BJ (cell line): Measurements from ENCODE around the gene LRRC45. TPM values are rescaled to one million over a fixed set of nuclear protein-coding genes. Genes with fewer than 3 reads are reported as not detected.
A peak's percentile ranks its signal among the peaks of the same experiment; 100 is the strongest.

Experiments
- CTCF ChIA-PET: fragments of 350-600 bp; formaldehyde crosslinking; extraction: SDS; loops from one replicate; lab custom pipeline; 2021; ENCODE audit warnings: antibody characterized with exemption, inconsistent platforms; lab: Yijun Ruan, JAX
- POLR2A ChIA-PET: fragments of 300-600 bp; sonication (Branson Sonifier 250); formaldehyde crosslinking; extraction: SDS; loops from one replicate; lab custom pipeline; 2021; ENCODE audit warnings: antibody characterized with exemption; lab: Charles Lee
- DNase-seq: peaks from one replicate; pipeline ENCODE4 v3.0.0-alpha.2; 2011; ENCODE audit warnings: low read depth
- H3K27me3 ChIP-seq: 2 replicates; pipeline ENCODE4 v1.6.0; 2011; ENCODE audit warnings: low read length; ENCODE audit not compliant: control insufficient read depth, insufficient read depth
- H3K36me3 ChIP-seq: 2 replicates; pipeline ENCODE4 v1.5.1; 2011; ENCODE audit warnings: low read length; ENCODE audit not compliant: control insufficient read depth, insufficient read depth
- H3K4me3 ChIP-seq: 2 replicates; pipeline ENCODE4 v1.5.1; 2011; ENCODE audit warnings: low read depth, mild to moderate bottlenecking, control low read depth, low read length
- polyA minus RNA-seq: library from RNA; depleted of rRNA, polyadenylated mRNA; stranded (reverse); fragments of >200 nt; gene quantifications from 2 replicates; pipeline ENCODE4 v1.2.3, GENCODE V29; 2011; rRNA and poly(A)+ RNA removed
- polyA plus RNA-seq: library from polyadenylated mRNA; depleted of rRNA; stranded (reverse); fragments of >200 nt; gene quantifications from 2 replicates; pipeline ENCODE4 v1.2.3, GENCODE V29; 2011; rRNA removed
- TF ChIP-seq, protein P1 (sequence below): IDR thresholded peaks from 2 replicates; pipeline ENCODE4 v1.5.1; 2011; ENCODE audit warnings: low read depth, mild to moderate bottlenecking, control low read depth, inconsistent platforms, low read length, moderate library complexity; ENCODE audit not compliant: insufficient read depth

LRRC45 gene
- polyA plus RNA-seq = 4.1 and 6.0 TPM in 2 replicates
- 3.1 and 3.7 TPM in 2 replicates for polyA minus RNA-seq

DNA sequence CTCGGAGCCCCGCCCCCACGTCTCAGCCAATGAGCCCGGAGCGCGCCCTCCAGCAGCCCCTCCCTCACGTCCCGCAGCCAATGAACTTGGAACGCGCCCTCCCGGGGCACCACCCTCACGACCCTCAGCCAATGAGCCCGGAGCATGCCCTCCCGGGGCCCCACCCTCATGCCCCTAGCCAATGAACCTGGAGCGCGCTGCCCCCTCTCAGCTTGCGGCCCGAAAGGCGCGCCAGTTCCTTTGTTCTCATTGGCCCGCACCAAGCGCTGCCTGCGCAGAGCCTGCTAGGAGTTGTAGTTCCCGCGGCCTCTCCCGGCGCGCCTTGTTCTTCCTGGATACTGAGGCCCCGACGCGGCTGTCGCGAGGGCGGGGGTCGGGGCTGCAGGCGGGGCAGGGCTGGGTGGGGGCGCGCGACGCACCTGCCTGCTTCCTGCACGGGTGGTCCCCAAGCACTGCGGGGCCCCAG, at the start of gene LRRC45:
Gene LRRC45 (plus strand): TSS at position 325 of the 466 bp plus-strand sequence. CDS start 339 bp downstream, outside the sequence.
- Histone ChIP-seq H3K4me3 (peak within 1 kb of the TSS; percentile 87), H3K27me3 (no peaks in the 10 kb centered on the region), H3K36me3 (peaks cover 12% of the 10 kb centered on the region)
- DNase-seq = peak; percentile 96
- ChIA-PET POLR2A (interaction anchor here (0.7 to 1.4 kb wide), 3 partner anchors 15 to 69 kb away, joined by 4 to 19 read pairs (median 5); partner anchors contain the start of gene DCXR), CTCF (interaction anchor here (1.8 to 11.6 kb wide), 9 partner anchors 7 to 131 kb away, joined by 5 to 218 read pairs (median 13); partner anchors contain the start of genes DCXR, MYADML2, NOTUM and RAC3)
- TF ChIP-seq, protein P1, sequence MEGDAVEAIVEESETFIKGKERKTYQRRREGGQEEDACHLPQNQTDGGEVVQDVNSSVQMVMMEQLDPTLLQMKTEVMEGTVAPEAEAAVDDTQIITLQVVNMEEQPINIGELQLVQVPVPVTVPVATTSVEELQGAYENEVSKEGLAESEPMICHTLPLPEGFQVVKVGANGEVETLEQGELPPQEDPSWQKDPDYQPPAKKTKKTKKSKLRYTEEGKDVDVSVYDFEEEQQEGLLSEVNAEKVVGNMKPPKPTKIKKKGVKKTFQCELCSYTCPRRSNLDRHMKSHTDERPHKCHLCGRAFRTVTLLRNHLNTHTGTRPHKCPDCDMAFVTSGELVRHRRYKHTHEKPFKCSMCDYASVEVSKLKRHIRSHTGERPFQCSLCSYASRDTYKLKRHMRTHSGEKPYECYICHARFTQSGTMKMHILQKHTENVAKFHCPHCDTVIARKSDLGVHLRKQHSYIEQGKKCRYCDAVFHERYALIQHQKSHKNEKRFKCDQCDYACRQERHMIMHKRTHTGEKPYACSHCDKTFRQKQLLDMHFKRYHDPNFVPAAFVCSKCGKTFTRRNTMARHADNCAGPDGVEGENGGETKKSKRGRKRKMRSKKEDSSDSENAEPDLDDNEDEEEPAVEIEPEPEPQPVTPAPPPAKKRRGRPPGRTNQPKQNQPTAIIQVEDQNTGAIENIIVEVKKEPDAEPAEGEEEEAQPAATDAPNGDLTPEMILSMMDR = no peak

DNA sequence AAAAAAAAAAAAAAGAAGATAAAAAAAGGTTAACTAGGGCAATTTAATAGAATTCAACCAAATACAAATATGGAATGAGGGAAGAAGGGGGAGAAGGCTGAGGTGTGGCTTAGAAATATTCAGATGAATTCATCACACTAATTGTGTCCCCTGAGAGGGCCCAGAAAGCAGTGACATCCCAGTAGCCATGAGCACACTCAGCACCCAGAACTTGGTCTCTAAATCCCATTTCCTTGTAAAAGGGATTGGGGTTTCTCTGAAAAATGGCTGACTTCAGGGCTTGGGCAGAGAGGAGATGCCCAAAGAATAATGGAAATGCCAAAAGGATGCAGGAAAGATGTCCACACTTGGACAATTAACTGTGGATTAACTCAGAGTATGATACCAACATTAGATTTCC, 49.7 kb upstream of the LRRC45 start:
- TF ChIP-seq, protein P1 = no peak
- CTCF ChIA-PET = no interaction called here
- POLR2A ChIA-PET = no interaction called here
- H3K36me3 ChIP-seq = no peaks in the 10 kb centered on the region
- H3K4me3 ChIP-seq = no peak overlapping the region
- H3K27me3 ChIP-seq = no peaks in the 10 kb centered on the region
- DNase-seq = no peak

DNA sequence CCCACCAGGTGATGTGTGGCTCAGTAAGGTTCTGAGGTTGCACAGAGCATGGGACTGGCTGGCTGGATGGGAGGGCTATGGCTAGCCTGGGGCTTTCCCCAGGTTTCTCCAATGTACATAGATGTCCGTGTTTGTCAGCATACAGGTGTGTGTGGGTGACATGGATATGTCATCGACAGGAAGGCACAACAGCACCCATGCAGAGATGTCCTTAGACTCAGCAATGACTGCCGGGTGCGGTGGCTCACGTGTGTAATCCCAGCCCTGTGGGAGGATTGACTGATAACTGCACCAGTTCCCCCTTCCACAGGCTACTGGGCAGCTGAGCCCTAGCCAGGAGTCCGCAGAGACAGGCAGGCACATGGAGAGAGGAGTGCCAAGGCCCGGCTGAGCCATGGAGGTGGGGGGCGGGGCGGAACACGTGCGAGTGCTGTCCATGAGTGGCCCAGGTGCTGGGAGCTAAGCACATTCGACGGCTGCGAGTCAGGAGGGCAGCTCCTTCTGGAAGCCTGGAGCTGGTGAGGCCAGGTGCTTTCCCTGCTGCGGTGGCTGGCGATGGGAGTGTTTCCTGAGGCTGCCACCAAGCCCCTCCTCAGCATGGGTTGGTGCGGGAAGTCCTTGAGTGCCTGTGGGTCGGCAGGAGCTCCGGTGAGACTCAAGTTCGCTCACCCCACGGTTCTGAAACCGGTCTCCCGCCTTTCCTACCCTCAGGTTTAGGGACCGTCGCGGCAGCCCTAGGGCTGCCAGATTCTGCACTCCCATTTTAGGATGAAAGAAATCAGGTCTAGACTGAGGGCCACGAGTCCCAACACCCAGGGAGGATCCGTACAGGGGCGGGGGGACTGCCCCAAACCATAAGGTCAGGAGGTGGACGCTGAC, 46.5 kb upstream of the LRRC45 start:
- POLR2A ChIA-PET = no interaction called here
- CTCF ChIA-PET = interaction anchor here (0.6 to 1.3 kb wide), 3 partner anchors 16 to 431 kb away, joined by 3 to 6 read pairs (median 6); no protein-coding TSS in a partner anchor
- H3K36me3 ChIP-seq = peaks cover 1% of the 10 kb centered on the region; the same call in 1 of the 2 replicates
- no peaks in the 10 kb centered on the region for H3K27me3 ChIP-seq
- TF ChIP-seq, protein P1 = no peak
- DNase-seq = no peak
- H3K4me3 ChIP-seq = peak overlapping the region; percentile 84

DNA sequence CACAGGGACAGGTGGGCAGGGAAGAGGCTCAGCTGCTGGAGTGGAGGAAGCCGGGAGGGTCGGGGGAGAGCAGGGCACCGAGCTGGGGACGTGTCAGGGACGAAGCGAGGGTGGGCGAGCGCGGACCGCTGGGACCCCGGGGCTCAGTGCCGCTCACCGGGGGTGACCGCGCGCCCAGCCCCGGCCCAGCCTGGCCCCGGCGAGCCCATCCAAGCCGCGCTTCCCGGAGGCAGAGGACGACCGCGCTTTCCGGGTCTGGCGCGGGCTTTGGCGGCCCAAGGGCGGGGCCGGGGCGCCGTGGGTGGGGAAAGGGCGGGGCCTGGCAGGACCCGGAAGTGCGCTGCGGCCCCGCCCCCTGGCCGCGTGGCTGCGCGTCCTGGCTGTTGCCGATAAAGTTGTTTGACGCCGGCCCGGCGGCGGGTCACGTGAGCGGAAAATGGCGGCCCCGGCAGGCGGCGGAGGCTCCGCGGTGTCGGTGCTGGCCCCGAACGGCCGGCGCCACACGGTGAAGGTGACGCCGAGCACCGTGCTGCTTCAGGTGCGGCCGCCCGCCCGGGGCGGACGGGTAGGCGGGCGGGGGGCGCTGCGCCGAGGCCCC, 45.8 kb upstream of the LRRC45 start, which contains the start of gene ASPSCR1:
Gene ASPSCR1 (plus strand): TSS at position 419 of the 598 bp plus-strand sequence. CDS start 18 bp downstream, at position 437.
- H3K36me3 ChIP-seq = peaks cover 1% of the 10 kb centered on the region; the same call in 1 of the 2 replicates
- peak within 1 kb of the TSS; percentile 84 for H3K4me3 ChIP-seq
- CTCF ChIA-PET = interaction anchor here (1.0 to 1.3 kb wide), 2 partner anchors 17 to 43 kb away, joined by 6 read pairs; no protein-coding TSS in a partner anchor
- POLR2A ChIA-PET = no interaction called here
- no peaks in the 10 kb centered on the region for H3K27me3 ChIP-seq
- DNase-seq = peak; percentile 26
- TF ChIP-seq, protein P1 = no peak
